PC-9 (cell line): ENCODE results near the gene HLCS. TPM values are rescaled to one million over a fixed set of nuclear protein-coding genes. Genes with fewer than 3 reads are reported as not detected.
A peak's percentile ranks its signal among the peaks of the same experiment; 100 is the strongest.

Experiments
- BruUV-seq: library from RNA; stranded (reverse); fragments of 400-500 nt; replicated peaks from 2 replicates; lab custom pipeline; 2021; lab: Mats Ljungman, UMichigan
- CTCF ChIA-PET: fragments of 300-600 bp; sonication (Branson Sonifier 250); formaldehyde crosslinking; loops from one replicate; lab custom pipeline; 2022; ENCODE audit warnings: antibody characterized with exemption; lab: Charles Lee
- POLR2A ChIA-PET: fragments of 300-600 bp; sonication (Branson Sonifier 250); formaldehyde crosslinking; loops from one replicate; lab custom pipeline; 2022; ENCODE audit warnings: antibody characterized with exemption; ENCODE audit not compliant: unreplicated experiment; lab: Charles Lee
- DNase-seq, 2 experiments: peaks; one replicate each; pipeline versions ENCODE4 v3.0.0 to v3.0.0-alpha.2; 2015 to 2022; ENCODE audit warnings: mixed read lengths in 1 of 2
- H2AFZ ChIP-seq: fragments of 200-600 bp; sonication (generic); 2 replicates; pipeline ENCODE4 v1.8.1; 2017; ENCODE audit warnings: antibody characterized with exemption
- H3F3A ChIP-seq: fragments of 200-600 bp; sonication (generic); 2 replicates; pipeline ENCODE4 v1.8.1; 2017; ENCODE audit warnings: antibody characterized with exemption, mild to moderate bottlenecking, low read depth; ENCODE audit not compliant: insufficient read depth
- H3K27ac ChIP-seq: fragments of 200-600 bp; sonication (generic); 2 replicates; pipeline ENCODE4 v1.6.1; 2016; ENCODE audit warnings: mixed run types
- H3K27me3 ChIP-seq: fragments of 200-600 bp; sonication (generic); 2 replicates; pipeline ENCODE4 v1.6.1; 2016; ENCODE audit warnings: low read depth, mixed run types; ENCODE audit not compliant: insufficient read depth
- H3K36me3 ChIP-seq: fragments of 200-600 bp; sonication (generic); 2 replicates; pipeline ENCODE4 v1.6.1; 2016; ENCODE audit warnings: low read depth, mixed run types
- H3K4me1 ChIP-seq: fragments of 200-600 bp; sonication (generic); replicated peaks from 2 replicates; pipeline ENCODE4 v1.6.1; 2016; ENCODE audit warnings: mixed run types; ENCODE audit not compliant: insufficient read depth
- H3K4me2 ChIP-seq: fragments of 200-600 bp; sonication (generic); 2 replicates; pipeline ENCODE4 v1.6.1; 2017; ENCODE audit warnings: mixed run types
- H3K4me3 ChIP-seq: fragments of 200-600 bp; sonication (generic); 2 replicates; pipeline ENCODE4 v1.6.1; 2016; ENCODE audit warnings: mixed run types
- H3K79me2 ChIP-seq: fragments of 200-600 bp; sonication (generic); 2 replicates; pipeline ENCODE4 v1.6.1; 2017; ENCODE audit warnings: low read depth, mixed run types
- H3K9me2 ChIP-seq: fragments of 200-600 bp; sonication (generic); 2 replicates; pipeline ENCODE4 v1.8.1; 2017; ENCODE audit warnings: mild to moderate bottlenecking; ENCODE audit not compliant: insufficient read depth
- H3K9me3 ChIP-seq: fragments of 200-600 bp; sonication (generic); 2 replicates; pipeline ENCODE4 v1.8.1; 2016; ENCODE audit warnings: low read depth; ENCODE audit not compliant: insufficient read depth
- H4K20me1 ChIP-seq: fragments of 200-600 bp; sonication (generic); 2 replicates; pipeline ENCODE4 v1.8.1; 2017; ENCODE audit not compliant: insufficient read depth
- CTCF ChIP-seq: fragments of 200-600 bp; sonication (generic); conservative IDR thresholded peaks from 2 replicates; pipeline ENCODE4 v1.6.1; 2017; ENCODE audit warnings: mixed run types, antibody characterized with exemption, mild to moderate bottlenecking, moderate library complexity
- EZH2 ChIP-seq: fragments of 200-600 bp; sonication (generic); IDR thresholded peaks from 2 replicates; pipeline ENCODE4 v1.8.0; 2017; ENCODE audit warnings: antibody characterized with exemption, low read depth
- intact Hi-C: fragments of 100-400 bp; cut with micrococcal nuclease; formaldehyde crosslinking; loops from one replicate; pipeline ENCODE4 v1.10.0; 2022; ENCODE audit not compliant: unreplicated experiment
- total RNA-seq: library from RNA; stranded (reverse); gene quantifications from 2 replicates; pipeline ENCODE4 v1.2.3, GENCODE V29; 2021

HLCS gene
- total RNA-seq, 1 experiment from 2014 or later = 21.6 TPM

GRCh38 chr21:36987845-36988244 lies 21.4 kb upstream of the HLCS start:
- no peaks in the 10 kb centered on the region for H3K9me3 ChIP-seq
- H4K20me1 ChIP-seq = no peaks in the 10 kb centered on the region
- peaks cover 14% of the 10 kb centered on the region; the same call in 1 of the 2 replicates for H3K4me1 ChIP-seq
- intact Hi-C loops = loop anchor here (2.0 kb wide), 1 partner anchor 21 kb away; the partner anchor contains the start of gene HLCS
- ChIA-PET CTCF (no interaction called here), POLR2A (no interaction called here)
- H3K79me2 ChIP-seq = no peaks in the 10 kb centered on the region
- peak overlapping the region; percentile 36 for H3K4me2 ChIP-seq
- H3K9me2 ChIP-seq = no peaks in the 10 kb centered on the region
- H3K36me3 ChIP-seq = no peaks in the 10 kb centered on the region
- BruUV-seq = no TSS peak
- no peak for DNase-seq
- TF ChIP-seq EZH2 (no peak), CTCF (no peak)
- peaks cover 6% of the 10 kb centered on the region; the same call in 1 of the 2 replicates for H3F3A ChIP-seq
- no peak overlapping the region for H3K4me3 ChIP-seq
- no peaks in the 10 kb centered on the region for H3K27me3 ChIP-seq
- H3K27ac ChIP-seq = 0 out of 2 replicates have a peak overlapping the region, but pooled peaks have one; percentile 32
- H2AFZ ChIP-seq = no peak overlapping the region

- intact Hi-C loops = no loop called here
- peaks cover 16% of the 10 kb centered on the region; the same call in 1 of the 2 replicates for H3K4me1 ChIP-seq
- no peaks in the 10 kb centered on the region for H4K20me1 ChIP-seq
- H3K27ac ChIP-seq = no peak overlapping the region
- no peaks in the 10 kb centered on the region for H3K9me2 ChIP-seq
- BruUV-seq = no TSS peak
- no peak for DNase-seq
- no peaks in the 10 kb centered on the region for H3K36me3 ChIP-seq
- ChIA-PET CTCF (no interaction called here), POLR2A (no interaction called here)
- H2AFZ ChIP-seq = no peak overlapping the region
- no peak overlapping the region for H3K4me2 ChIP-seq
- no peaks in the 10 kb centered on the region for H3K9me3 ChIP-seq
- peaks cover 6% of the 10 kb centered on the region; the same call in 1 of the 2 replicates for H3F3A ChIP-seq
- no peaks in the 10 kb centered on the region for H3K79me2 ChIP-seq
- no peak overlapping the region for H3K4me3 ChIP-seq
- TF ChIP-seq EZH2 (no peak), CTCF (no peak)
- no peaks in the 10 kb centered on the region for H3K27me3 ChIP-seq
Observed at GRCh38 chr21:36985751-36986594, 19.5 kb upstream of the HLCS start.

- Histone ChIP-seq H2AFZ (no peak overlapping the region), H3K27ac (no peak overlapping the region), H3K9me3 (no peaks in the 10 kb centered on the region), H4K20me1 (no peaks in the 10 kb centered on the region), H3K4me2 (no peak overlapping the region), H3F3A (no peaks in the 10 kb centered on the region), H3K27me3 (no peaks in the 10 kb centered on the region), H3K4me3 (no peak overlapping the region), H3K9me2 (no peaks in the 10 kb centered on the region), H3K36me3 (no peaks in the 10 kb centered on the region), H3K4me1 (peaks cover 4% of the 10 kb centered on the region; the same call in 1 of the 2 replicates), H3K79me2 (no peaks in the 10 kb centered on the region)
- TF ChIP-seq EZH2 (no peak), CTCF (no peak)
- no peak for DNase-seq
- intact Hi-C loops = no loop called here
- CTCF ChIA-PET = interaction anchor here (0.7 kb wide), 1 partner anchor 87 kb away, joined by 3 read pairs; no protein-coding TSS in a partner anchor
- BruUV-seq = no TSS peak
- POLR2A ChIA-PET = no interaction called here
Observed at GRCh38 chr21:36981977-36982700, 15.7 kb upstream of the HLCS start.
